ENCODE measurements around the gene TRNT1.

DNA sequence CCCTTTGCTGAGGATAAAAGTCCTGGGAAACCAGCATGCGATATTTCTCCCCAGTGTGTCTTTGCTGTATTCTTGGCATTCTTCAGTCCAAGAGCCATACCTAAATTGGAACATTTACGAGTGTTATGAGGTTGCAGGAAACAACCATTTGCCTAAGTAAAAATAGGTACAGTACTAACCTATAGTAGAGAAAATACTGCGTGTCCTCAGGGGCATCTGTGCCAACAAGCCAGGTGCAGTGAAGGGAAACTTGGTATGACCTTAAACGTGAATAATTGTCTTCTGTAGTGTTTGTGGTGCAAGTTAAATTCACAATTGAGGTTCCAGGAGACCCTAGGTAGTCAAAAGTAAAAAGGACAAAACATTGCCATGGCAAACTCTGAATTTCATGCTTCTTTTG lies 28.8 kb upstream of the TRNT1 start:
- TF ChIP-seq POLR2A (IDR thresholded peaks at IDR 0.05; ENCODE audit: low read length) (no peak), GATA1 (IDR thresholded peaks at IDR 0.05; ENCODE audit: low read depth, low read length) (no peak)
